ENCODE data around the gene RAD51B. TPM values are rescaled to one million over a fixed set of nuclear protein-coding genes. Genes with fewer than 3 reads are reported as not detected.

The RAD51B gene
- total RNA-seq, 6 experiments from 2014 or later = 2.7 to 5.8 (median 4.3) TPM

DNA sequence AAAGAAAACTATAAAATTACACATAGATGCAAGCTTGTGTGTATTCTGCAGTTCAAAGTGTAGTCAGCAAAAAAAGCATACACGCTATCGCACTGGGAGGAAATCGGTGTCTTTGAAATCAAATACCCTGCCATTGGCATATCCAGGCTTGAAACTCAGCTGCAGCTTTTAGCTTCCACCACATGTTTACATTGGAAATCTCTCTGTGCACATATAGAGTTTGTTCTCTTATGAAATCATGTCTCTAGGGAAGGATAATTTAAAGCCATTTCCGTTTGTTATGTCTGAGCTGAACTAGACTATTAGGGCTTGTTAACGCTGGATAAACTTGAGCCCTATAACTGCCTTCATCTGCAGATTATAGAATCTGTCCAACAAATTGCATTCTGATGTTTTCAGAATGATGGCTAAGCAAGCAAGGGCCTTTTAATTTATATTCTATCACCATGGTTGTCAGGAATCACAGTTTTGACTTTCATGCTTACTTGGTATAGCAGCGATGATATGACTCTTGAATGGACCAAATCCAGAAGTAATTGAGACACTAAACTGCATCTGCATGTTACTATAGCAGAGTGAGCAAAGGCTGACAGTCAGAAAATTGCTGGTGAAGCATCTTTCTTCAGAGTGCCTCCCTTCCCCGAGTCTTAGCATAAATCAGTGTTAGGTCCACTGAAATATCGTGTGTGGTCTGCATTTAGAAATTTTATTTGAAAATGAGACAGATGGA lies 530.5 kb downstream of the RAD51B start:
- ATAC-seq = no peak
- H3K27ac ChIP-seq = no peak overlapping the region
- intact Hi-C loops (cut with DNase I) = no loop called here
- H3K9me3 ChIP-seq = no peaks in the 10 kb centered on the region
- H3K36me3 ChIP-seq = no peaks in the 10 kb centered on the region
- H3K4me1 ChIP-seq = no peaks in the 10 kb centered on the region
- DNase-seq = no peak
- no peaks in the 10 kb centered on the region for H3K27me3 ChIP-seq
- WGBS (ENCODE audit: insufficient coverage, low coverage, low lambda C conversion rate, missing lambda C conversion rate) = 81% methylated on average over 7 of the region's 8 CpGs
- no peak overlapping the region for H3K4me3 ChIP-seq
- no peak for TF ChIP-seq POLR2A (IDR thresholded peaks at IDR 0.05)
- TF ChIP-seq, protein P1, sequence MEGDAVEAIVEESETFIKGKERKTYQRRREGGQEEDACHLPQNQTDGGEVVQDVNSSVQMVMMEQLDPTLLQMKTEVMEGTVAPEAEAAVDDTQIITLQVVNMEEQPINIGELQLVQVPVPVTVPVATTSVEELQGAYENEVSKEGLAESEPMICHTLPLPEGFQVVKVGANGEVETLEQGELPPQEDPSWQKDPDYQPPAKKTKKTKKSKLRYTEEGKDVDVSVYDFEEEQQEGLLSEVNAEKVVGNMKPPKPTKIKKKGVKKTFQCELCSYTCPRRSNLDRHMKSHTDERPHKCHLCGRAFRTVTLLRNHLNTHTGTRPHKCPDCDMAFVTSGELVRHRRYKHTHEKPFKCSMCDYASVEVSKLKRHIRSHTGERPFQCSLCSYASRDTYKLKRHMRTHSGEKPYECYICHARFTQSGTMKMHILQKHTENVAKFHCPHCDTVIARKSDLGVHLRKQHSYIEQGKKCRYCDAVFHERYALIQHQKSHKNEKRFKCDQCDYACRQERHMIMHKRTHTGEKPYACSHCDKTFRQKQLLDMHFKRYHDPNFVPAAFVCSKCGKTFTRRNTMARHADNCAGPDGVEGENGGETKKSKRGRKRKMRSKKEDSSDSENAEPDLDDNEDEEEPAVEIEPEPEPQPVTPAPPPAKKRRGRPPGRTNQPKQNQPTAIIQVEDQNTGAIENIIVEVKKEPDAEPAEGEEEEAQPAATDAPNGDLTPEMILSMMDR (IDR thresholded peaks at IDR 0.05) = no peak

DNA sequence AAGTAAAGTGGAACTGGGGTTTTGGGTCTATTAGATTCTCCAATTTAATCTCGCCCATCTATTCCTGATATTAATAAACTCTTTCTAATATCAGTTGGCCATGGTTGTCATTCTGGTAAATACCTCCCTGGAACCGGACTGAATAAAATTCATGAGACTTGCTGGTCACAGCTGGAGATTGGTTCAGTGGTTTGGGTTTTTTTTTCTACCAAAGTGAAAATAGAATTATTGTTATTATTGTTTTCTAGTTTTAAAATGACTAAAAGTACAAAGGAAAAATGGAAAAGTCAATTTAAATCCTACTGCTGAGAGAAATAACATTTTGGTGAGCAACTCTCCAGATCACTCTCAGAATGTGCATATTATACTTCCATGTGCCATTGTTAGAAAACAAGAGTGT lies 535.8 kb downstream of the RAD51B start:
- intact Hi-C loops (cut with DNase I) = no loop called here
- TF ChIP-seq, protein P1 (IDR thresholded peaks at IDR 0.05) = no peak
- no peak for TF ChIP-seq POLR2A (IDR thresholded peaks at IDR 0.05)
- H3K4me3 ChIP-seq = no peak overlapping the region
- H3K27ac ChIP-seq = no peak overlapping the region
- H3K4me1 ChIP-seq = no peaks in the 10 kb centered on the region
- 89% methylated on average over 2 of the region's 2 CpGs for WGBS (ENCODE audit: insufficient coverage, low coverage, low lambda C conversion rate, missing lambda C conversion rate)
- no peak for DNase-seq
- no peaks in the 10 kb centered on the region for H3K36me3 ChIP-seq
- H3K9me3 ChIP-seq = no peaks in the 10 kb centered on the region
- H3K27me3 ChIP-seq = no peaks in the 10 kb centered on the region
- no peak for ATAC-seq

DNA sequence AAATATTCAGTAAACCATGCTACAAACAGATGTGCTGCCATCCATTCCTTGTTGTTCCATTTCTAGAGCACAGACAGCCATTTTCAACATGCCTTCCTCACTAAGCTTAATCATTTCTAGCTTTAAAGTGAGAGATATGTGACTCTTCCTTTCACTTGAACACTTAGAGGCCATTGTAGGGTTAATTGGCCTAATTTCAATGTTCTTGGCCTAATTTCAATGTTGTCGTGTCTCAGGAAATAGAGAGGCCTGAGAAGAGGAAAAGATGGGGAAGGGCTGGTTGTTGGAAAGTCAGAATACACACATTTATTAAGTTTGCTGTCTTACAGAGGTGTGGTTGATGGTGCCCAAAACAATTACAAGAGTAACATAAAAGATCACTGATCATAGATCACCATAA lies 538.2 kb downstream of the RAD51B start:
- TF ChIP-seq, protein P1 (IDR thresholded peaks at IDR 0.05) = no peak
- no peak for TF ChIP-seq POLR2A (IDR thresholded peaks at IDR 0.05)
- Histone ChIP-seq H3K27ac (no peak overlapping the region), H3K9me3 (no peaks in the 10 kb centered on the region), H3K27me3 (no peaks in the 10 kb centered on the region), H3K4me1 (no peaks in the 10 kb centered on the region), H3K4me3 (no peak overlapping the region), H3K36me3 (no peaks in the 10 kb centered on the region)
- no peak for DNase-seq
- 17% methylated on average over 1 of the region's 1 CpG for WGBS (ENCODE audit: insufficient coverage, low coverage, low lambda C conversion rate, missing lambda C conversion rate)
- ATAC-seq = no peak
- intact Hi-C loops (cut with DNase I) = no loop called here

DNA sequence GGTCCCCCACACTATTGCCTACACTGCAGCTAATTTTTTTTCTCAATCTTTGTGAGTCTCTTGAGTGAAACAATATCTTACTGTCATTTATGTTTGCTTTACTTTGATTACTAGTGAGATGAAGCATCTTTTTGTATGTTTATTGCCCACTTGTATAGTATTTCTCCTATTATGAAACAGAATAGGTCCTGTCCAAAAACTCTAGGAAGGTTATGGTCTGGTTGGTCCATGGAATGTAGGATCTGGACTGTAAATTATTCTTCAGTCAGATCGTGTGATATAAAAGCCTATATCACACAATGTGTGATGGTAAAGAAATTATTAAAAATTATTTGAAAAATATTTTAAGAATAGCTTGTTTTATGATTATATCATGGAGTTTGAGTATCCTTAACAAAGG lies 538.9 kb downstream of the RAD51B start:
- Histone ChIP-seq H3K36me3 (no peaks in the 10 kb centered on the region), H3K27me3 (no peaks in the 10 kb centered on the region), H3K4me3 (no peak overlapping the region), H3K4me1 (no peaks in the 10 kb centered on the region), H3K27ac (no peak overlapping the region), H3K9me3 (no peaks in the 10 kb centered on the region)
- WGBS (ENCODE audit: insufficient coverage, low coverage, low lambda C conversion rate, missing lambda C conversion rate) = 96% methylated on average over 1 of the region's 1 CpG
- intact Hi-C loops (cut with DNase I) = no loop called here
- no peak for ATAC-seq
- TF ChIP-seq POLR2A (IDR thresholded peaks at IDR 0.05) = no peak
- TF ChIP-seq, protein P1 (IDR thresholded peaks at IDR 0.05) = no peak
- no peak for DNase-seq
